H1 (cell line): ENCODE measurements around the gene FARS2. TPM values are rescaled to one million over a fixed set of nuclear protein-coding genes. Genes with fewer than 3 reads are reported as not detected.

Experiments
- E2F6 ChIP-seq: IDR thresholded peaks from 2 replicates; pipeline ENCODE4 v1.6.1; 2012; ENCODE audit warnings: inconsistent platforms
- JUN ChIP-seq: IDR thresholded peaks from 2 replicates; pipeline ENCODE4 v1.6.1; 2011; ENCODE audit warnings: low read depth, mild to moderate bottlenecking, improper control_type of control experiment, low read length
- SP4 ChIP-seq: IDR thresholded peaks from 2 replicates; pipeline ENCODE4 v1.6.1; 2012; ENCODE audit warnings: low read length, inconsistent platforms
- polyA plus RNA-seq, 7 experiments: library from polyadenylated mRNA; depleted of rRNA in 3 of 7; stranded (reverse) in 5 of 7; unstranded in 2 of 7; fragments of >200 nt in 5 of 7; fragments of 200-250 nt in 2 of 7; gene quantifications; 1 replicate in 5 of 7; 2 replicates in 1 of 7; 4 replicates in 1 of 7; pipeline versions ENCODE4 v1.2.1 to v1.2.3, GENCODE V29; 2011 to 2013; ENCODE audit warnings: missing spikeins in 2 of 7, mixed read lengths in 2 of 7
- total RNA-seq: library from RNA; stranded (reverse); fragmentation: NEBNext Ultra II Directional; extraction: Animal tissue kit (Norgen Biotek cat#: 25700); gene quantifications from 2 replicates; pipeline ENCODE4 v1.2.1, GENCODE V29; 2021

FARS2 gene
- total and polyA plus RNA-seq, 2 of the 8 experiments (the other 6 are each of a cell fraction or from before 2014, with no cell fraction given): 11.7 to 14.4 TPM

GRCh38 chr6:5531161-5531560, 269.8 kb downstream of the FARS2 start (continued):
- TF ChIP-seq SP4 (no peak), JUN (no peak), E2F6 (no peak)
